Activated naive CD8-positive, alpha-beta T cell treated with anti-CD3 and anti-CD28 coated beads, Interleukin-2, amount 10 ng/mL, durations not matched to agents 7 days and 5 days (primary cell): ENCODE results near the gene CEP164. TPM values are rescaled to one million over a fixed set of nuclear protein-coding genes. Genes with fewer than 3 reads are reported as not detected.

Source experiments
- ATAC-seq: fragments of 150-1000 bp; cut with Tn5 transposase; one replicate; pipeline ENCODE4 v1.10.0; 2021; ENCODE audit warnings: low read depth, moderate library complexity
- POLR2A ChIA-PET: fragments of 350-600 bp; sonication (Branson Sonifier 250); formaldehyde crosslinking; loops from one replicate; lab custom pipeline; 2021; ENCODE audit warnings: antibody characterized with exemption; lab: Charles Lee
- DNase-seq: peaks from one replicate; pipeline ENCODE4 v3.0.0; 2021
- H3K27ac Mint-ChIP-seq: one replicate; pipeline ENCODE4 v1.8.0; 2022; ENCODE audit warnings: mild to moderate bottlenecking, mixed read lengths
- H3K27me3 Mint-ChIP-seq: one replicate; pipeline ENCODE4 v1.8.0; 2022; ENCODE audit warnings: mild to moderate bottlenecking, moderate library complexity, mixed read lengths
- H3K36me3 Mint-ChIP-seq: one replicate; pipeline ENCODE4 v1.8.0; 2021; ENCODE audit warnings: mild to moderate bottlenecking, mixed read lengths
- H3K4me1 Mint-ChIP-seq: one replicate; pipeline ENCODE4 v1.8.0; 2021; ENCODE audit warnings: mixed read lengths
- H3K4me3 Mint-ChIP-seq: one replicate; pipeline ENCODE4 v1.8.0; 2022; ENCODE audit warnings: mild to moderate bottlenecking, moderate library complexity, mixed read lengths
- H3K9me3 Mint-ChIP-seq: one replicate; pipeline ENCODE4 v1.8.0; 2021; ENCODE audit warnings: mixed read lengths
- total RNA-seq, 2 experiments: library from RNA; stranded (reverse); gene quantifications; one replicate each; pipeline ENCODE4 v1.2.3, GENCODE V29; 2021

The CEP164 gene
- total RNA-seq, 2 experiments from 2014 or later: 37.5 to 37.7 TPM

- H3K36me3 Mint-ChIP-seq: no peaks in the 10 kb centered on the region
- H3K9me3 Mint-ChIP-seq: no peaks in the 10 kb centered on the region
- no peak overlapping the region for H3K4me3 Mint-ChIP-seq
- H3K27me3 Mint-ChIP-seq: no peaks in the 10 kb centered on the region
- DNase-seq (no peak), ATAC-seq (no peak)
- H3K27ac Mint-ChIP-seq: no peak overlapping the region
- peaks cover 4% of the 10 kb centered on the region for H3K4me1 Mint-ChIP-seq
- POLR2A ChIA-PET: no interaction called here
Measured at GRCh38 chr11:117427356-117427874, 99.8 kb downstream of the CEP164 start.

- Mint-ChIP-seq H3K36me3 (no peaks in the 10 kb centered on the region), H3K27me3 (no peaks in the 10 kb centered on the region), H3K4me1 (peaks cover 4% of the 10 kb centered on the region), H3K4me3 (no peak overlapping the region), H3K27ac (no peak overlapping the region), H3K9me3 (no peaks in the 10 kb centered on the region)
- POLR2A ChIA-PET: no interaction called here
- no peak for ATAC-seq
- no peak for DNase-seq
Measured at GRCh38 chr11:117428186-117428855, 100.7 kb downstream of the CEP164 start.

GRCh38 chr11:117428856-117429229 lies 101.2 kb downstream of the CEP164 start:
- Mint-ChIP-seq H3K36me3 (no peaks in the 10 kb centered on the region), H3K4me3 (no peak overlapping the region), H3K27ac (no peak overlapping the region), H3K27me3 (no peaks in the 10 kb centered on the region), H3K4me1 (peaks cover 4% of the 10 kb centered on the region), H3K9me3 (no peaks in the 10 kb centered on the region)
- ATAC-seq (no peak), DNase-seq (no peak)
- POLR2A ChIA-PET: no interaction called here

GRCh38 chr11:117430293-117430955 lies 102.8 kb downstream of the CEP164 start:
- H3K27me3 Mint-ChIP-seq: no peaks in the 10 kb centered on the region
- H3K27ac Mint-ChIP-seq: no peak overlapping the region
- peaks cover 8% of the 10 kb centered on the region for H3K4me1 Mint-ChIP-seq
- DNase-seq (no peak), ATAC-seq (no peak)
- H3K36me3 Mint-ChIP-seq: no peaks in the 10 kb centered on the region
- no peaks in the 10 kb centered on the region for H3K9me3 Mint-ChIP-seq
- POLR2A ChIA-PET: no interaction called here
- no peak overlapping the region for H3K4me3 Mint-ChIP-seq

GRCh38 chr11:117431436-117431835 lies 103.8 kb downstream of the CEP164 start:
- ATAC-seq (no peak), DNase-seq (no peak)
- H3K4me1 Mint-ChIP-seq: peaks cover 12% of the 10 kb centered on the region
- H3K4me3 Mint-ChIP-seq: no peak overlapping the region
- no peak overlapping the region for H3K27ac Mint-ChIP-seq
- H3K27me3 Mint-ChIP-seq: no peaks in the 10 kb centered on the region
- no peaks in the 10 kb centered on the region for H3K9me3 Mint-ChIP-seq
- no peaks in the 10 kb centered on the region for H3K36me3 Mint-ChIP-seq
- POLR2A ChIA-PET: no interaction called here

GRCh38 chr11:117433717-117434116 lies 106.1 kb downstream of the CEP164 start:
- no peaks in the 10 kb centered on the region for H3K36me3 Mint-ChIP-seq
- DNase-seq (no peak), ATAC-seq (no peak)
- POLR2A ChIA-PET: no interaction called here
- H3K27me3 Mint-ChIP-seq: no peaks in the 10 kb centered on the region
- peaks cover 12% of the 10 kb centered on the region for H3K4me1 Mint-ChIP-seq
- H3K27ac Mint-ChIP-seq: no peak overlapping the region
- no peak overlapping the region for H3K4me3 Mint-ChIP-seq
- no peaks in the 10 kb centered on the region for H3K9me3 Mint-ChIP-seq

GRCh38 chr11:117434481-117434880 lies 106.8 kb downstream of the CEP164 start:
- H3K4me1 Mint-ChIP-seq: peaks cover 12% of the 10 kb centered on the region
- H3K9me3 Mint-ChIP-seq: no peaks in the 10 kb centered on the region
- ATAC-seq: no peak
- H3K4me3 Mint-ChIP-seq: no peak overlapping the region
- H3K27me3 Mint-ChIP-seq: no peaks in the 10 kb centered on the region
- POLR2A ChIA-PET: no interaction called here
- no peak overlapping the region for H3K27ac Mint-ChIP-seq
- no peaks in the 10 kb centered on the region for H3K36me3 Mint-ChIP-seq
- no peak for DNase-seq

GRCh38 chr11:117435326-117435725 lies 107.7 kb downstream of the CEP164 start:
- H3K36me3 Mint-ChIP-seq: no peaks in the 10 kb centered on the region
- no peaks in the 10 kb centered on the region for H3K9me3 Mint-ChIP-seq
- DNase-seq: no peak
- H3K4me1 Mint-ChIP-seq: peaks cover 8% of the 10 kb centered on the region
- H3K27ac Mint-ChIP-seq: no peak overlapping the region
- H3K4me3 Mint-ChIP-seq: no peak overlapping the region
- POLR2A ChIA-PET: no interaction called here
- H3K27me3 Mint-ChIP-seq: no peaks in the 10 kb centered on the region
- ATAC-seq: peak; percentile 79

GRCh38 chr11:117437041-117437790 lies 109.6 kb downstream of the CEP164 start:
- Mint-ChIP-seq H3K27me3 (no peaks in the 10 kb centered on the region), H3K9me3 (no peaks in the 10 kb centered on the region), H3K36me3 (no peaks in the 10 kb centered on the region), H3K4me3 (no peak overlapping the region), H3K27ac (no peak overlapping the region), H3K4me1 (peaks cover 8% of the 10 kb centered on the region)
- ATAC-seq (no peak), DNase-seq (no peak)
- POLR2A ChIA-PET: no interaction called here

GRCh38 chr11:117437791-117438130 lies 110.1 kb downstream of the CEP164 start:
- peaks cover 8% of the 10 kb centered on the region for H3K4me1 Mint-ChIP-seq
- no peaks in the 10 kb centered on the region for H3K36me3 Mint-ChIP-seq
- peaks cover under 1% of the 10 kb centered on the region for H3K27me3 Mint-ChIP-seq
- ATAC-seq (no peak), DNase-seq (no peak)
- POLR2A ChIA-PET: no interaction called here
- no peak overlapping the region for H3K27ac Mint-ChIP-seq
- H3K9me3 Mint-ChIP-seq: no peaks in the 10 kb centered on the region
- no peak overlapping the region for H3K4me3 Mint-ChIP-seq

GRCh38 chr11:117438371-117439000 lies 110.8 kb downstream of the CEP164 start:
- DNase-seq (no peak), ATAC-seq (no peak)
- H3K27ac Mint-ChIP-seq: no peak overlapping the region
- no peak overlapping the region for H3K4me3 Mint-ChIP-seq
- no peaks in the 10 kb centered on the region for H3K36me3 Mint-ChIP-seq
- peaks cover 4% of the 10 kb centered on the region for H3K27me3 Mint-ChIP-seq
- H3K9me3 Mint-ChIP-seq: no peaks in the 10 kb centered on the region
- peaks cover 8% of the 10 kb centered on the region for H3K4me1 Mint-ChIP-seq
- POLR2A ChIA-PET: no interaction called here

GRCh38 chr11:117439256-117439655 lies 111.6 kb downstream of the CEP164 start:
- no peak overlapping the region for H3K4me3 Mint-ChIP-seq
- DNase-seq: no peak
- POLR2A ChIA-PET: no interaction called here

GRCh38 chr11:117440258-117440657 lies 112.6 kb downstream of the CEP164 start:
- no peaks in the 10 kb centered on the region for H3K36me3 Mint-ChIP-seq
- H3K4me3 Mint-ChIP-seq: no peak overlapping the region
- peaks cover 16% of the 10 kb centered on the region for H3K27me3 Mint-ChIP-seq
- peaks cover 6% of the 10 kb centered on the region for H3K4me1 Mint-ChIP-seq
- ATAC-seq (no peak), DNase-seq (no peak)
- H3K27ac Mint-ChIP-seq: no peak overlapping the region
- POLR2A ChIA-PET: no interaction called here
- no peaks in the 10 kb centered on the region for H3K9me3 Mint-ChIP-seq

More at GRCh38 chr11:117439256-117439655, 111.6 kb downstream of the CEP164 start:
- Mint-ChIP-seq H3K4me1 (peaks cover 8% of the 10 kb centered on the region), H3K27ac (no peak overlapping the region), H3K36me3 (no peaks in the 10 kb centered on the region), H3K9me3 (no peaks in the 10 kb centered on the region), H3K27me3 (peaks cover 10% of the 10 kb centered on the region)
- no peak for ATAC-seq
